CD4-positive, alpha-beta T cell (primary cell): Measurements from ENCODE around the gene HECW1. TPM values are rescaled to one million over a fixed set of nuclear protein-coding genes. Genes with fewer than 3 reads are reported as not detected.
A peak's percentile ranks its signal among the peaks of the same experiment; 100 is the strongest.
"Not testable (repeated sequence)": the region's sequence is repeated elsewhere in the genome, so short reads cannot be mapped to it uniquely, and the experiment has no call there.

Source experiments
- ATAC-seq: fragments of 200-7000 bp; cut with Tn5 transposase; one replicate; pipeline ENCODE4 v1.10.0; 2022; ENCODE audit warnings: mild to moderate bottlenecking; ENCODE audit not compliant: poor library complexity
- CTCF ChIA-PET: fragments of 350-600 bp; sonication (Branson Sonifier 250); formaldehyde crosslinking; loops from one replicate; lab custom pipeline; 2021; ENCODE audit warnings: antibody characterized with exemption, inconsistent platforms; lab: Charles Lee
- POLR2A ChIA-PET: fragments of 350-600 bp; sonication (Branson Sonifier 250); formaldehyde crosslinking; loops from one replicate; lab custom pipeline; 2021; ENCODE audit warnings: antibody characterized with exemption, inconsistent platforms; lab: Charles Lee
- DNase-seq, 14 experiments: peaks; one replicate each; pipeline ENCODE4 v3.0.0-alpha.2; 2013 to 2020; ENCODE audit warnings: mixed read lengths in 2 of 14
- H3K27ac ChIP-seq, 2 donors: one replicate each; pipeline versions ENCODE4 v1.5.1 to v1.7.0; 2013; ENCODE audit warnings: low read length in 2 of 2, low read depth in 1 of 2, mild to moderate bottlenecking in 1 of 2
- H3K27me3 ChIP-seq, 2 experiments: 1 replicate in 1 of 2; 2 replicates in 1 of 2; pipeline versions ENCODE4 v1.6.1 to v1.7.0; 2013; ENCODE audit warnings: low read length in 2 of 2, control low read depth in 1 of 2, mild to moderate bottlenecking in 1 of 2, moderate library complexity in 1 of 2; ENCODE audit not compliant: insufficient read depth in 2 of 2, control insufficient read depth in 1 of 2
- H3K36me3 ChIP-seq: one replicate; pipeline ENCODE4 v1.6.1; 2013; ENCODE audit warnings: low read length, control low read depth; ENCODE audit not compliant: insufficient read depth
- H3K4me1 ChIP-seq: one replicate; pipeline ENCODE4 v1.6.1; 2013; ENCODE audit warnings: low read length, control low read depth; ENCODE audit not compliant: insufficient read depth
- H3K4me3 ChIP-seq: one replicate; pipeline ENCODE4 v1.5.1; 2013; ENCODE audit warnings: mild to moderate bottlenecking, low read length, moderate library complexity
- H3K9me3 ChIP-seq, 2 experiments: 1 replicate in 1 of 2; 2 replicates in 1 of 2; pipeline versions ENCODE4 v1.6.1 to v1.7.0; 2013; ENCODE audit warnings: low read length in 2 of 2, mild to moderate bottlenecking in 2 of 2, control low read depth in 1 of 2, moderate library complexity in 1 of 2; ENCODE audit not compliant: control insufficient read depth in 1 of 2, insufficient read depth in 1 of 2
- H3K27ac Mint-ChIP-seq: one replicate; pipeline ENCODE4 v1.8.0; 2020; ENCODE audit warnings: mixed read lengths
- H3K27me3 Mint-ChIP-seq: one replicate; pipeline ENCODE4 v1.8.0; 2021; ENCODE audit warnings: mixed read lengths
- H3K36me3 Mint-ChIP-seq: one replicate; pipeline ENCODE4 v1.8.0; 2021; ENCODE audit warnings: low read depth, mixed read lengths
- H3K4me1 Mint-ChIP-seq: one replicate; pipeline ENCODE4 v1.8.0; 2021; ENCODE audit warnings: low read depth, mixed read lengths
- H3K4me3 Mint-ChIP-seq: one replicate; pipeline ENCODE4 v1.8.0; 2020; ENCODE audit warnings: mild to moderate bottlenecking, mixed read lengths
- H3K9me3 Mint-ChIP-seq: one replicate; pipeline ENCODE4 v1.8.0; 2020; ENCODE audit warnings: mixed read lengths
- intact Hi-C, 2 experiments: fragments of 100-400 bp; cut with DNase I in 1 of 2; cut with micrococcal nuclease in 1 of 2; formaldehyde crosslinking; loops; one replicate each; pipeline versions ENCODE4 v1.15.1 to v1.9.0; 2023 to 2025; cut with DNase I, micrococcal nuclease
- total RNA-seq, 174 experiments: library from RNA in 2 of 174; stranded (reverse) in 2 of 174; gene quantifications; one replicate each; pipeline ENCODE4 v1.2.3 and lab custom pipeline; 2021 to 2026
- TF ChIP-seq, protein P1 (sequence below): fragments of 200-600 bp; IDR thresholded peaks from one replicate; pipeline ENCODE4 v1.8.0; 2022; ENCODE audit warnings: antibody characterized with exemption, mild to moderate bottlenecking

Gene HECW1
- total RNA-seq, 2 experiments from 2014 or later, result not detected

- peaks cover 71% of the 10 kb centered on the region for H3K36me3 Mint-ChIP-seq
- H3K9me3 ChIP-seq, result no peaks in the 10 kb centered on the region
- no peaks in the 10 kb centered on the region for H3K27me3 ChIP-seq
- ATAC-seq (no peak), DNase-seq (no peak)
- H3K4me1 Mint-ChIP-seq, result peaks cover 88% of the 10 kb centered on the region
- no peak overlapping the region for H3K4me3 ChIP-seq
- TF ChIP-seq, protein P1, sequence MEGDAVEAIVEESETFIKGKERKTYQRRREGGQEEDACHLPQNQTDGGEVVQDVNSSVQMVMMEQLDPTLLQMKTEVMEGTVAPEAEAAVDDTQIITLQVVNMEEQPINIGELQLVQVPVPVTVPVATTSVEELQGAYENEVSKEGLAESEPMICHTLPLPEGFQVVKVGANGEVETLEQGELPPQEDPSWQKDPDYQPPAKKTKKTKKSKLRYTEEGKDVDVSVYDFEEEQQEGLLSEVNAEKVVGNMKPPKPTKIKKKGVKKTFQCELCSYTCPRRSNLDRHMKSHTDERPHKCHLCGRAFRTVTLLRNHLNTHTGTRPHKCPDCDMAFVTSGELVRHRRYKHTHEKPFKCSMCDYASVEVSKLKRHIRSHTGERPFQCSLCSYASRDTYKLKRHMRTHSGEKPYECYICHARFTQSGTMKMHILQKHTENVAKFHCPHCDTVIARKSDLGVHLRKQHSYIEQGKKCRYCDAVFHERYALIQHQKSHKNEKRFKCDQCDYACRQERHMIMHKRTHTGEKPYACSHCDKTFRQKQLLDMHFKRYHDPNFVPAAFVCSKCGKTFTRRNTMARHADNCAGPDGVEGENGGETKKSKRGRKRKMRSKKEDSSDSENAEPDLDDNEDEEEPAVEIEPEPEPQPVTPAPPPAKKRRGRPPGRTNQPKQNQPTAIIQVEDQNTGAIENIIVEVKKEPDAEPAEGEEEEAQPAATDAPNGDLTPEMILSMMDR, result no peak
- intact Hi-C loops, result loop anchor here in 1 of 2 experiments (5.0 kb wide), 1 partner anchor 35 kb away; no protein-coding TSS in a partner anchor
- H3K36me3 ChIP-seq, result peaks cover 21% of the 10 kb centered on the region
- no peaks in the 10 kb centered on the region for H3K9me3 Mint-ChIP-seq
- peak overlapping the region; percentile 43 to 87 for H3K27ac ChIP-seq
- ChIA-PET POLR2A (interaction anchor here (0.6 to 12.4 kb wide), 3 partner anchors 9 to 55 kb away, joined by 3 to 300 read pairs (median 8); partner anchors contain the start of gene STK17A), CTCF (interaction anchor here (2.9 kb wide), 1 partner anchor 10 kb away, joined by 12 read pairs; the partner anchor contains the start of gene STK17A)
- H3K4me3 Mint-ChIP-seq, result peak overlapping the region; percentile 77
- peaks cover 60% of the 10 kb centered on the region for H3K4me1 ChIP-seq
- H3K27ac Mint-ChIP-seq, result peak overlapping the region; percentile 98
- no peaks in the 10 kb centered on the region for H3K27me3 Mint-ChIP-seq
These were observed 479.9 kb downstream of the HECW1 start for GRCh38 chr7:43592326-43592725.

DNA sequence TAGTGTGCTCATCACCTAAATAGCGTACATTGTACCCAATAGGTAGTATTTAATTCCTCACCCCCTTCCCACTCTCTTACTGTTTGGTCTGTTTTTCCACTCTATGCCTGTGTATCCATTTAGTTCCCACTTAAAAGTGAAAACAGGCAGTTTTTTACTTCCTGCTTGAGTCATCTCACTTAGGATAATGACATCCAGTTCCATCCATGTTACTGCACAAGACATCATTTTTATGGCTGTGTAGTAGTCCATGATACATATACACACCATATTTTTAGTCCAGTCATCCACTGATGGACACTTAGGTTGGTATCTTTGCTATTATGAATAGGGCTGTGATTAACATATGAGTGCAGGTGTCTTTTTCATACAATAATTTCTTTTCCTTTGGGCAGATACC lies 480.6 kb downstream of the HECW1 start:
- H3K36me3 Mint-ChIP-seq, result peaks cover 74% of the 10 kb centered on the region
- no peaks in the 10 kb centered on the region for H3K27me3 Mint-ChIP-seq
- peak overlapping the region; percentile 86 for H3K4me3 Mint-ChIP-seq
- ChIA-PET POLR2A (interaction anchor here (0.6 to 2.0 kb wide), 2 partner anchors 10 to 24 kb away, joined by 3 to 8 read pairs; partner anchors contain the start of gene STK17A), CTCF (interaction anchor here (2.9 kb wide), 1 partner anchor 10 kb away, joined by 12 read pairs; the partner anchor contains the start of gene STK17A)
- Histone ChIP-seq H3K27ac (peak overlapping the region; percentile 7 to 43), H3K4me3 (no peak overlapping the region), H3K4me1 (peaks cover 66% of the 10 kb centered on the region), H3K36me3 (peaks cover 27% of the 10 kb centered on the region), H3K27me3 (no peaks in the 10 kb centered on the region), H3K9me3 (no peaks in the 10 kb centered on the region)
- H3K9me3 Mint-ChIP-seq, result no peaks in the 10 kb centered on the region
- DNase-seq (no peak), ATAC-seq (no peak)
- intact Hi-C loops, result loop anchor here in 1 of 2 experiments (5.0 kb wide), 1 partner anchor 34 kb away; no protein-coding TSS in a partner anchor
- H3K4me1 Mint-ChIP-seq, result peaks cover 85% of the 10 kb centered on the region
- peak overlapping the region; percentile 98 for H3K27ac Mint-ChIP-seq
- TF ChIP-seq, protein P1, result no peak

DNA sequence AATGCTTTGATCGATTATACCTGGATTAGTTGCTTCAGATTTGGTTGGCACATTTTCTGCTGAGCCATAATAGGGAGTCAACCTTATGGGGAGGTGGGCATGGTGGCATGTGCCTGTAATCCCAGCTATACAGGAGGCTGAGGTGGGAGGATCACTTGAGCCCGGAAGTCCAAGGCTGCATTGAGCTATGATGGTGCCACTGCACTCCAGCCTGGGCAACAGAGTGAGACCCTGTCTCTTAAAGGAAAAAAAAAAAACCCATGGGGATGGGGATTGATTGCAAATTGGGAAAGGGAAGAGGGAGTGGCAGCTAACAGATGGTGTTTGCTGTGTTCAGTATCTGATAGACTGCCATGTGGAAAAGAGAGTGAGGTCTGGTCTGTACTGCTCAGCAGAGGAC lies 481.6 kb downstream of the HECW1 start:
- intact Hi-C loops, result loop anchor here in 1 of 2 experiments (5.0 kb wide), 1 partner anchor 33 kb away; no protein-coding TSS in a partner anchor
- no peaks in the 10 kb centered on the region for H3K9me3 Mint-ChIP-seq
- Histone ChIP-seq H3K36me3 (peaks cover 38% of the 10 kb centered on the region), H3K27me3 (no peaks in the 10 kb centered on the region), H3K4me1 (peaks cover 65% of the 10 kb centered on the region), H3K9me3 (no peaks in the 10 kb centered on the region), H3K27ac (peak overlapping the region; percentile 31 to 32), H3K4me3 (no peak overlapping the region)
- H3K4me3 Mint-ChIP-seq, result peak overlapping the region; percentile 86
- H3K27ac Mint-ChIP-seq, result peak overlapping the region; percentile 98
- CTCF ChIA-PET, result interaction anchor here (0.8 to 3.0 kb wide), 2 partner anchors 11 to 106 kb away, joined by 3 to 26 read pairs; partner anchors contain the start of gene STK17A
- DNase-seq (no peak), ATAC-seq (no peak)
- H3K27me3 Mint-ChIP-seq, result no peaks in the 10 kb centered on the region
- H3K4me1 Mint-ChIP-seq, result peaks cover 84% of the 10 kb centered on the region
- POLR2A ChIA-PET, result interaction anchor here (1.3 to 1.8 kb wide), 4 partner anchors 10 to 56 kb away, joined by 4 to 12 read pairs (median 6); partner anchors contain the start of gene STK17A
- TF ChIP-seq, protein P1, result no peak
- peaks cover 75% of the 10 kb centered on the region for H3K36me3 Mint-ChIP-seq

DNA sequence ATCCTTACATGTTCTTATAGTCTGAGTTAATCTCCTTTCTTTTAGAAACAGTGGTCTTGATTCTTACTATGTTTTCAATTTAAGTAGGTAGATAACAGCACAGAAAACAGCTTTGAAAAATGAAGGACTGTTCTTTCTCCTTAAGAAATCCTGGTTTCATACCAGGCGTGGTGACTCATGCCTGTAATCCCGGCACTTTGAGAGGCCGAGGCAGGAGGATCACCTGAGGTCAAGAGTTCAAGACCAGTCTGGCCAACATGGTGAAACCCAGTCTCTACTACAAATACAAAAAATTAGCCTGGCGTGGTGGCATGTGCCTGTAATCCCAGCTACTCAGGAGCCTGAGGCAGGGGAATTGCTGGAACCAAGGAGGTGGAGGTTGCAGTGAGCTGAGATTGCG lies 484.0 kb downstream of the HECW1 start:
- Mint-ChIP-seq H3K27ac (peak overlapping the region; percentile 98), H3K4me1 (peaks cover 74% of the 10 kb centered on the region), H3K4me3 (peak overlapping the region; percentile 69), H3K36me3 (peaks cover 70% of the 10 kb centered on the region)
- H3K4me3 ChIP-seq, intact Hi-C loops, H3K27me3 ChIP-seq, H3K27me3 Mint-ChIP-seq, H3K27ac ChIP-seq, ATAC-seq, H3K9me3 ChIP-seq, DNase-seq, H3K9me3 Mint-ChIP-seq: not testable (repeated sequence)
- peaks cover 58% of the 10 kb centered on the region for H3K36me3 ChIP-seq
- H3K4me1 ChIP-seq, result peaks cover 52% of the 10 kb centered on the region
- CTCF ChIA-PET, result interaction anchor here (3.0 kb wide), 1 partner anchor 14 kb away, joined by 26 read pairs; the partner anchor contains the start of gene STK17A
- POLR2A ChIA-PET, result interaction anchor here (0.9 to 1.5 kb wide), 2 partner anchors 11 to 14 kb away, joined by 3 to 4 read pairs; partner anchors contain the start of gene STK17A
